ENCODE data around the gene NUMB.

Gene NUMB

GRCh38 chr14:73438993-73439392 lies 19.4 kb downstream of the NUMB start:
- no peak overlapping the region for H3K4ac ChIP-seq (ENCODE audit: low read length)
- H3K4me1 ChIP-seq (ENCODE audit: control insufficient read depth in 2 of 2, insufficient read depth in 1 of 2, low read depth in 1 of 2, low read length in 2 of 2), result no peaks in the 10 kb centered on the region
- H3K4me2 ChIP-seq (ENCODE audit: insufficient read depth, low read length, poor library complexity, severe bottlenecking), result no peak overlapping the region
- no peak overlapping the region for H4K91ac ChIP-seq (ENCODE audit: low read depth, low read length, poor library complexity)
- no peak overlapping the region for H3K27ac ChIP-seq (replicated peaks; ENCODE audit: low read length)
- WGBS, 2 donors (ENCODE audit: extremely low coverage in 2 of 2, insufficient read length in 2 of 2, insufficient replicate concordance in 1 of 2), result no CpG with 5 or more reads among the region's 2 CpGs
- no peak overlapping the region for H4K8ac ChIP-seq (ENCODE audit: low read depth, low read length)
- no peak overlapping the region for H2BK120ac ChIP-seq (ENCODE audit: low read depth, low read length)
- H3K9ac ChIP-seq (ENCODE audit: low read depth, low read length, poor library complexity), result no peak overlapping the region
- no peak overlapping the region for H2BK12ac ChIP-seq (ENCODE audit: low read length)
- no peak overlapping the region for H3K14ac ChIP-seq (ENCODE audit: low read length)
- DNase-seq (ENCODE audit: low spot score), result no peak
- no peak overlapping the region for H2BK15ac ChIP-seq (ENCODE audit: low read length)
- H3K4me3 ChIP-seq (ENCODE audit: low read length in 2 of 2), result no peak overlapping the region
- no peak overlapping the region for H2AFZ ChIP-seq (ENCODE audit: low read length)
- H3K79me1 ChIP-seq (ENCODE audit: low read depth, low read length), result no peaks in the 10 kb centered on the region
- no peaks in the 10 kb centered on the region for H3K36me3 ChIP-seq (replicated peaks in 1 of 2; ENCODE audit: control insufficient read depth in 2 of 2, insufficient read depth in 2 of 2, low read length in 2 of 2)
- no peak overlapping the region for H2BK5ac ChIP-seq (ENCODE audit: low read length)
- H3K23ac ChIP-seq (ENCODE audit: low read depth, low read length, poor library complexity), result no peak overlapping the region
- H3K18ac ChIP-seq (ENCODE audit: low read length), result no peak overlapping the region
- H3K9me3 ChIP-seq (replicated peaks in 1 of 2; ENCODE audit: control insufficient read depth in 2 of 2, insufficient read depth in 1 of 2, low read depth in 1 of 2, low read length in 2 of 2), result no peaks in the 10 kb centered on the region
- no peaks in the 10 kb centered on the region for H3K27me3 ChIP-seq (ENCODE audit: control insufficient read depth in 3 of 3, insufficient read depth in 3 of 3, low read depth in 1 of 3, low read length in 3 of 3)
- H2AK5ac ChIP-seq (ENCODE audit: low read depth, low read length), result no peak overlapping the region

GRCh38 chr14:73437206-73437605 lies 21.1 kb downstream of the NUMB start:
- no peak overlapping the region for H2AFZ ChIP-seq (ENCODE audit: low read length)
- H3K4ac ChIP-seq (ENCODE audit: low read length), result no peak overlapping the region
- no peak overlapping the region for H2BK120ac ChIP-seq (ENCODE audit: low read depth, low read length)
- no CpG with 5 or more reads among the region's 2 CpGs for WGBS, 2 donors (ENCODE audit: extremely low coverage in 2 of 2, insufficient read length in 2 of 2, insufficient replicate concordance in 1 of 2)
- no peak overlapping the region for H2BK5ac ChIP-seq (ENCODE audit: low read length)
- H3K27ac ChIP-seq (replicated peaks; ENCODE audit: low read length), result no peak overlapping the region
- no peak overlapping the region for H3K14ac ChIP-seq (ENCODE audit: low read length)
- H3K79me1 ChIP-seq (ENCODE audit: low read depth, low read length), result no peaks in the 10 kb centered on the region
- H2BK12ac ChIP-seq (ENCODE audit: low read length), result no peak overlapping the region
- H4K91ac ChIP-seq (ENCODE audit: low read depth, low read length, poor library complexity), result no peak overlapping the region
- H2BK15ac ChIP-seq (ENCODE audit: low read length), result no peak overlapping the region
- no peaks in the 10 kb centered on the region for H3K9me3 ChIP-seq (replicated peaks in 1 of 2; ENCODE audit: control insufficient read depth in 2 of 2, insufficient read depth in 1 of 2, low read depth in 1 of 2, low read length in 2 of 2)
- no peak overlapping the region for H4K8ac ChIP-seq (ENCODE audit: low read depth, low read length)
- H2AK5ac ChIP-seq (ENCODE audit: low read depth, low read length), result no peak overlapping the region
- no peaks in the 10 kb centered on the region for H3K27me3 ChIP-seq (ENCODE audit: control insufficient read depth in 3 of 3, insufficient read depth in 3 of 3, low read depth in 1 of 3, low read length in 3 of 3)
- no peak overlapping the region for H3K4me2 ChIP-seq (ENCODE audit: insufficient read depth, low read length, poor library complexity, severe bottlenecking)
- no peak overlapping the region for H3K23ac ChIP-seq (ENCODE audit: low read depth, low read length, poor library complexity)
- no peaks in the 10 kb centered on the region for H3K36me3 ChIP-seq (replicated peaks in 1 of 2; ENCODE audit: control insufficient read depth in 2 of 2, insufficient read depth in 2 of 2, low read length in 2 of 2)
- H3K4me1 ChIP-seq (ENCODE audit: control insufficient read depth in 2 of 2, insufficient read depth in 1 of 2, low read depth in 1 of 2, low read length in 2 of 2), result no peaks in the 10 kb centered on the region
- no peak for DNase-seq (ENCODE audit: low spot score)
- H3K18ac ChIP-seq (ENCODE audit: low read length), result no peak overlapping the region
- H3K9ac ChIP-seq (ENCODE audit: low read depth, low read length, poor library complexity), result no peak overlapping the region
- no peak overlapping the region for H3K4me3 ChIP-seq (ENCODE audit: low read length in 2 of 2)

- H3K9me3 ChIP-seq (replicated peaks in 1 of 2; ENCODE audit: control insufficient read depth in 2 of 2, insufficient read depth in 1 of 2, low read depth in 1 of 2, low read length in 2 of 2), result no peaks in the 10 kb centered on the region
- no peak overlapping the region for H3K27ac ChIP-seq (replicated peaks; ENCODE audit: low read length)
- H2AFZ ChIP-seq (ENCODE audit: low read length), result no peak overlapping the region
- H3K14ac ChIP-seq (ENCODE audit: low read length), result no peak overlapping the region
- no peak for DNase-seq (ENCODE audit: low spot score)
- no peak overlapping the region for H4K91ac ChIP-seq (ENCODE audit: low read depth, low read length, poor library complexity)
- H3K9ac ChIP-seq (ENCODE audit: low read depth, low read length, poor library complexity), result no peak overlapping the region
- no peak overlapping the region for H3K23ac ChIP-seq (ENCODE audit: low read depth, low read length, poor library complexity)
- no peak overlapping the region for H2BK12ac ChIP-seq (ENCODE audit: low read length)
- H3K4me3 ChIP-seq (ENCODE audit: low read length in 2 of 2), result no peak overlapping the region
- no peaks in the 10 kb centered on the region for H3K4me1 ChIP-seq (ENCODE audit: control insufficient read depth in 2 of 2, insufficient read depth in 1 of 2, low read depth in 1 of 2, low read length in 2 of 2)
- no peak overlapping the region for H3K4me2 ChIP-seq (ENCODE audit: insufficient read depth, low read length, poor library complexity, severe bottlenecking)
- H3K4ac ChIP-seq (ENCODE audit: low read length), result no peak overlapping the region
- H3K18ac ChIP-seq (ENCODE audit: low read length), result no peak overlapping the region
- H2BK15ac ChIP-seq (ENCODE audit: low read length), result no peak overlapping the region
- H2BK120ac ChIP-seq (ENCODE audit: low read depth, low read length), result no peak overlapping the region
- no peaks in the 10 kb centered on the region for H3K36me3 ChIP-seq (replicated peaks in 1 of 2; ENCODE audit: control insufficient read depth in 2 of 2, insufficient read depth in 2 of 2, low read length in 2 of 2)
- no peaks in the 10 kb centered on the region for H3K27me3 ChIP-seq (ENCODE audit: control insufficient read depth in 3 of 3, insufficient read depth in 3 of 3, low read depth in 1 of 3, low read length in 3 of 3)
- H2AK5ac ChIP-seq (ENCODE audit: low read depth, low read length), result no peak overlapping the region
- no peak overlapping the region for H2BK5ac ChIP-seq (ENCODE audit: low read length)
- WGBS, 2 donors (ENCODE audit: extremely low coverage in 2 of 2, insufficient read length in 2 of 2, insufficient replicate concordance in 1 of 2), result no CpG with 5 or more reads among the region's 3 CpGs
- H3K79me1 ChIP-seq (ENCODE audit: low read depth, low read length), result no peaks in the 10 kb centered on the region
- no peak overlapping the region for H4K8ac ChIP-seq (ENCODE audit: low read depth, low read length)
Measured at GRCh38 chr14:73432124-73432523, 26.2 kb downstream of the NUMB start.

- Histone ChIP-seq H3K79me1 (ENCODE audit: low read depth, low read length) (no peaks in the 10 kb centered on the region), H3K27me3 (ENCODE audit: control insufficient read depth in 3 of 3, insufficient read depth in 3 of 3, low read depth in 1 of 3, low read length in 3 of 3) (no peaks in the 10 kb centered on the region), H3K4ac (ENCODE audit: low read length) (no peak overlapping the region), H4K91ac (ENCODE audit: low read depth, low read length, poor library complexity) (no peak overlapping the region), H2AK5ac (ENCODE audit: low read depth, low read length) (no peak overlapping the region), H3K36me3 (replicated peaks in 1 of 2; ENCODE audit: control insufficient read depth in 2 of 2, insufficient read depth in 2 of 2, low read length in 2 of 2) (no peaks in the 10 kb centered on the region), H3K14ac (ENCODE audit: low read length) (no peak overlapping the region), H3K18ac (ENCODE audit: low read length) (no peak overlapping the region), H2BK5ac (ENCODE audit: low read length) (no peak overlapping the region), H4K8ac (ENCODE audit: low read depth, low read length) (no peak overlapping the region), H3K4me1 (ENCODE audit: control insufficient read depth in 2 of 2, insufficient read depth in 1 of 2, low read depth in 1 of 2, low read length in 2 of 2) (no peaks in the 10 kb centered on the region), H3K27ac (replicated peaks; ENCODE audit: low read length) (no peak overlapping the region), H2BK12ac (ENCODE audit: low read length) (no peak overlapping the region), H2AFZ (ENCODE audit: low read length) (no peak overlapping the region), H3K9me3 (replicated peaks in 1 of 2; ENCODE audit: control insufficient read depth in 2 of 2, insufficient read depth in 1 of 2, low read depth in 1 of 2, low read length in 2 of 2) (no peaks in the 10 kb centered on the region), H3K4me3 (ENCODE audit: low read length in 2 of 2) (no peak overlapping the region), H3K4me2 (ENCODE audit: insufficient read depth, low read length, poor library complexity, severe bottlenecking) (no peak overlapping the region), H3K23ac (ENCODE audit: low read depth, low read length, poor library complexity) (no peak overlapping the region), H2BK120ac (ENCODE audit: low read depth, low read length) (no peak overlapping the region), H2BK15ac (ENCODE audit: low read length) (no peak overlapping the region), H3K9ac (ENCODE audit: low read depth, low read length, poor library complexity) (no peak overlapping the region)
- WGBS, 2 donors (ENCODE audit: extremely low coverage in 2 of 2, insufficient read length in 2 of 2, insufficient replicate concordance in 1 of 2), result no CpG with 5 or more reads among the region's 5 CpGs
- DNase-seq (ENCODE audit: low spot score), result no peak
Measured at GRCh38 chr14:73428353-73428824, 30.0 kb downstream of the NUMB start.

All from neuronal stem cell (in vitro differentiated cells).